Muscle of back (tissue), 11 donors: Measurements from ENCODE around the gene DTX2. TPM values are rescaled to one million over a fixed set of nuclear protein-coding genes. Genes with fewer than 3 reads are reported as not detected.
"Not testable (repeated sequence)": the region's sequence is repeated elsewhere in the genome, so short reads cannot be mapped to it uniquely, and the experiment has no call there.

Experiments used
- DNase-seq, 3 donors: peaks; one replicate each; pipeline versions ENCODE4 v3.0.0 to v3.0.0-alpha.2; 2013
- polyA plus RNA-seq, 10 donors: library from polyadenylated mRNA; unstranded; fragments of 120-200 nt; gene quantifications; one replicate each; pipeline ENCODE4 v1.2.1, GENCODE V29; 2013; ENCODE audit not compliant: insufficient read length in 10 of 10

The DTX2 gene
- polyA plus RNA-seq, 10 donors: 5.3 to 9.3 (median 7.2) TPM

GRCh38 chr7:76442664-76443446 lies 18.7 kb upstream of the DTX2 start:
- not testable (repeated sequence) for DNase-seq

GRCh38 chr7:76443846-76444245 lies 17.7 kb upstream of the DTX2 start:
- not testable (repeated sequence) for DNase-seq

- DNase-seq: peak; percentile 27 to 75 (median 51)
These were observed 15.9 kb upstream of the DTX2 start for GRCh38 chr7:76445577-76446008.

GRCh38 chr7:76457017-76457416 lies 4.5 kb upstream of the DTX2 start:
- DNase-seq: not testable (repeated sequence)

GRCh38 chr7:76458504-76458903 lies 3.0 kb upstream of the DTX2 start:
- not testable (repeated sequence) for DNase-seq

- not testable (repeated sequence) for DNase-seq
These were observed 742 bp upstream of the DTX2 start for GRCh38 chr7:76460767-76461166.

- not testable (repeated sequence) for DNase-seq
These were observed 868 bp downstream of the DTX2 start for GRCh38 chr7:76462271-76462882.

- DNase-seq: not testable (repeated sequence)
These were observed 3.5 kb downstream of the DTX2 start for GRCh38 chr7:76464959-76465358.

- not testable (repeated sequence) for DNase-seq
These were observed 4.4 kb downstream of the DTX2 start for GRCh38 chr7:76465950-76466349.

GRCh38 chr7:76467743-76468404 lies 6.4 kb downstream of the DTX2 start:
- not testable (repeated sequence) for DNase-seq

GRCh38 chr7:76471556-76472221 lies 10.2 kb downstream of the DTX2 start:
- DNase-seq: not testable (repeated sequence)

GRCh38 chr7:76473097-76473496 lies 11.6 kb downstream of the DTX2 start:
- not testable (repeated sequence) for DNase-seq

GRCh38 chr7:76476280-76476679 lies 14.8 kb downstream of the DTX2 start:
- DNase-seq: not testable (repeated sequence)

GRCh38 chr7:76476742-76477474 lies 15.4 kb downstream of the DTX2 start:
- DNase-seq: not testable (repeated sequence)

- not testable (repeated sequence) for DNase-seq
These were observed 18.1 kb downstream of the DTX2 start for GRCh38 chr7:76479628-76480027.

- DNase-seq: not testable (repeated sequence)
These were observed 19.1 kb downstream of the DTX2 start for GRCh38 chr7:76480403-76481253.

GRCh38 chr7:76482660-76483059 lies 21.2 kb downstream of the DTX2 start:
- not testable (repeated sequence) for DNase-seq

GRCh38 chr7:76483081-76483480 lies 21.6 kb downstream of the DTX2 start:
- not testable (repeated sequence) for DNase-seq

GRCh38 chr7:76484456-76484855 lies 22.9 kb downstream of the DTX2 start:
- not testable (repeated sequence) for DNase-seq
